H1 (cell line): ENCODE data around the gene SYNGR3. TPM values are rescaled to one million over a fixed set of nuclear protein-coding genes. Genes with fewer than 3 reads are reported as not detected.

Source experiments
- CTCF ChIA-PET: fragments of 300-600 bp; sonication (Branson Sonifier 250); formaldehyde crosslinking; loops from one replicate; lab custom pipeline; 2021; ENCODE audit not compliant: partially characterized antibody; lab: Charles Lee
- POLR2A ChIA-PET: fragments of 300-600 bp; sonication (Branson Sonifier 250); formaldehyde crosslinking; loops from one replicate; lab custom pipeline; 2021; ENCODE audit warnings: inconsistent platforms; ENCODE audit not compliant: partially characterized antibody; lab: Charles Lee
- DNase-seq, 2 experiments: peaks; one replicate each; pipeline versions ENCODE4 v3.0.0 to v3.0.0-alpha.2; 2010 to 2022; ENCODE audit warnings: low spot score in 2 of 2, low read depth in 1 of 2, mixed read lengths in 1 of 2
- FAIRE-seq: peaks from 2 replicates; lab custom pipeline; 2011; peaks lifted over from hg19 to GRCh38; lab: Jason Lieb, UNC
- H2AFZ ChIP-seq: 2 replicates; pipeline ENCODE4 v1.8.1; 2012; ENCODE audit warnings: low read length, inconsistent platforms
- H2AK5ac ChIP-seq: 2 replicates; pipeline ENCODE4 v1.6.1; 2013; ENCODE audit warnings: low read depth, low read length
- H2BK120ac ChIP-seq: replicated peaks from 2 replicates; pipeline ENCODE3; 2013; ENCODE audit warnings: low read depth, low read length, inconsistent platforms
- H2BK12ac ChIP-seq: 2 replicates; pipeline ENCODE4 v1.6.1; 2013; ENCODE audit warnings: low read depth, low read length
- H2BK15ac ChIP-seq: 2 replicates; pipeline ENCODE4 v1.6.1; 2013; ENCODE audit warnings: low read length
- H2BK20ac ChIP-seq: 2 replicates; pipeline ENCODE4 v1.6.1; 2013; ENCODE audit warnings: low read length
- H2BK5ac ChIP-seq: 2 replicates; pipeline ENCODE4 v1.6.1; 2013; ENCODE audit warnings: low read depth, low read length
- H3K14ac ChIP-seq: 2 replicates; pipeline ENCODE4 v1.6.1; 2013; ENCODE audit warnings: inconsistent platforms; ENCODE audit not compliant: insufficient read length
- H3K18ac ChIP-seq: 2 replicates; pipeline ENCODE4 v1.6.1; 2013; ENCODE audit warnings: low read length; ENCODE audit errors: extremely low read depth
- H3K23ac ChIP-seq: 2 replicates; pipeline ENCODE4 v1.6.1; 2013; ENCODE audit warnings: inconsistent platforms; ENCODE audit not compliant: insufficient read length
- H3K23me2 ChIP-seq: 2 replicates; pipeline ENCODE4 v1.6.1; 2013; ENCODE audit warnings: low read depth, low read length
- H3K27ac ChIP-seq: 2 replicates; pipeline ENCODE4 v1.6.1; 2011; ENCODE audit warnings: low read depth, low read length, inconsistent platforms
- H3K27me3 ChIP-seq, 4 experiments: replicated peaks in 1 of 4; 1 replicate in 1 of 4; 2 replicates in 3 of 4; pipeline versions ENCODE4 v1.6.1 to v1.8.1; 2011 to 2013; ENCODE audit warnings: low read length in 3 of 4, mild to moderate bottlenecking in 3 of 4, inconsistent platforms in 2 of 4, mixed read lengths in 2 of 4, moderate library complexity in 1 of 4; ENCODE audit not compliant: control insufficient read depth in 3 of 4, insufficient read depth in 3 of 4; ENCODE audit errors: extremely low read depth in 1 of 4
- H3K36me3 ChIP-seq, 4 experiments: 2 replicates each; pipeline versions ENCODE4 v1.6.1 to v1.8.1; 2011 to 2013; ENCODE audit warnings: mild to moderate bottlenecking in 4 of 4, low read length in 3 of 4, moderate library complexity in 2 of 4, control low read depth in 1 of 4, inconsistent platforms in 1 of 4; ENCODE audit not compliant: insufficient read depth in 4 of 4, control insufficient read depth in 2 of 4
- H3K4ac ChIP-seq: replicated peaks from 2 replicates; pipeline ENCODE3; 2013; ENCODE audit warnings: low read length, low read depth, mixed read lengths, inconsistent platforms; ENCODE audit not compliant: insufficient read length
- H3K4me1 ChIP-seq, 4 experiments: replicated peaks in 1 of 4; 1 replicate in 1 of 4; 2 replicates in 3 of 4; pipeline versions ENCODE4 v1.6.1 to v1.8.1; 2011 to 2013; ENCODE audit warnings: low read length in 3 of 4, inconsistent platforms in 2 of 4, mixed read lengths in 1 of 4; ENCODE audit not compliant: insufficient read depth in 4 of 4, control insufficient read depth in 3 of 4
- H3K4me2 ChIP-seq, 2 experiments: 2 replicates each; pipeline versions ENCODE4 v1.6.1 to v1.8.1; 2011 to 2013; ENCODE audit warnings: low read depth in 2 of 2, low read length in 2 of 2, control low read depth in 1 of 2, inconsistent platforms in 1 of 2, mild to moderate bottlenecking in 1 of 2; ENCODE audit not compliant: insufficient read depth in 1 of 2
- H3K4me3 ChIP-seq, 4 experiments: fragments of 200-600, 300-600 bp in 1 of 4; sonication (generic), shearing (Covaris generic), sonication (Bioruptor Twin) in 1 of 4; 2 replicates each; pipeline versions ENCODE4 v1.5.1 to v1.8.1; 2011 to 2016; ENCODE audit warnings: low read length in 4 of 4, low read depth in 3 of 4, control low read depth in 2 of 4, inconsistent platforms in 2 of 4, mild to moderate bottlenecking in 2 of 4, mixed read lengths in 1 of 4, moderate library complexity in 1 of 4; ENCODE audit not compliant: insufficient read depth in 2 of 4; ENCODE audit errors: extremely low read depth in 1 of 4
- H3K56ac ChIP-seq: replicated peaks from 2 replicates; pipeline ENCODE3; 2013; ENCODE audit warnings: low read depth, mild to moderate bottlenecking, mixed read lengths, low read length, inconsistent platforms; ENCODE audit not compliant: insufficient read length
- H3K79me1 ChIP-seq: 2 replicates; pipeline ENCODE4 v1.6.1; 2013; ENCODE audit warnings: low read depth, low read length, control low read depth
- H3K79me2 ChIP-seq, 2 experiments: 2 replicates each; pipeline versions ENCODE4 v1.6.1 to v1.8.1; 2012 to 2013; ENCODE audit warnings: low read length in 2 of 2, mild to moderate bottlenecking in 2 of 2, inconsistent platforms in 1 of 2; ENCODE audit not compliant: insufficient read depth in 2 of 2, control insufficient read depth in 1 of 2
- H3K9ac ChIP-seq, 4 experiments: replicated peaks in 1 of 4; 1 replicate in 1 of 4; 2 replicates in 3 of 4; pipeline versions ENCODE4 v1.6.1 to v1.8.1; 2011 to 2013; ENCODE audit warnings: low read depth in 3 of 4, low read length in 3 of 4, control low read depth in 2 of 4, mild to moderate bottlenecking in 2 of 4, moderate library complexity in 2 of 4, inconsistent platforms in 1 of 4; ENCODE audit errors: extremely low read depth in 1 of 4
- H3K9me3 ChIP-seq, 2 experiments: 2 replicates each; pipeline versions ENCODE4 v1.6.1 to v1.8.1; 2012 to 2013; ENCODE audit warnings: mild to moderate bottlenecking in 2 of 2, moderate library complexity in 2 of 2, control low read depth in 1 of 2, inconsistent platforms in 1 of 2, low read depth in 1 of 2, low read length in 1 of 2, mixed read lengths in 1 of 2; ENCODE audit not compliant: insufficient read depth in 2 of 2
- H4K20me1 ChIP-seq, 2 experiments: replicated peaks in 1 of 2; 2 replicates each; pipeline versions ENCODE3 to v1.8.1; 2011 to 2013; ENCODE audit warnings: inconsistent platforms in 2 of 2, low read length in 2 of 2, mild to moderate bottlenecking in 1 of 2; ENCODE audit not compliant: insufficient read depth in 2 of 2, control insufficient read depth in 1 of 2
- H4K5ac ChIP-seq: 2 replicates; pipeline ENCODE4 v1.6.1; 2013; ENCODE audit warnings: low read length, low read depth, mixed read lengths, inconsistent platforms; ENCODE audit not compliant: insufficient read length
- H4K8ac ChIP-seq: 2 replicates; pipeline ENCODE4 v1.8.0; 2013; ENCODE audit warnings: mild to moderate bottlenecking, moderate library complexity, low read length, inconsistent platforms; ENCODE audit not compliant: insufficient read depth; ENCODE audit errors: extremely low read depth
- H4K91ac ChIP-seq: replicated peaks from 2 replicates; pipeline ENCODE3; 2013; ENCODE audit warnings: low read length, mixed read lengths, inconsistent platforms; ENCODE audit not compliant: insufficient read length
- CTBP2 ChIP-seq: IDR thresholded peaks from 2 replicates; pipeline ENCODE4 v1.7.0; 2011; ENCODE audit warnings: borderline replicate concordance, mild to moderate bottlenecking, moderate library complexity, mixed read lengths, low read length; ENCODE audit not compliant: insufficient read depth, insufficient read length
- EP300 ChIP-seq, 2 experiments: IDR thresholded peaks; 1 replicate in 1 of 2; 2 replicates in 1 of 2; pipeline ENCODE4 v1.6.1; 2011 to 2012; ENCODE audit warnings: low read depth in 2 of 2, low read length in 2 of 2, mild to moderate bottlenecking in 2 of 2, borderline replicate concordance in 1 of 2, inconsistent platforms in 1 of 2, moderate library complexity in 1 of 2
- RAD21 ChIP-seq, 2 experiments: IDR thresholded peaks in 1 of 2; conservative IDR thresholded peaks in 1 of 2; 2 replicates each; pipeline ENCODE4 v1.6.1; 2011; ENCODE audit warnings: low read depth in 2 of 2, low read length in 2 of 2, improper control_type of control experiment in 1 of 2, inconsistent platforms in 1 of 2, mild to moderate bottlenecking in 1 of 2, moderate library complexity in 1 of 2
- RNF2 ChIP-seq: fragments of 200-900, 300-1000 bp; sonication (generic); IDR thresholded peaks from 2 replicates; pipeline ENCODE4 v1.7.1; 2016; ENCODE audit warnings: borderline replicate concordance, low read depth, mild to moderate bottlenecking, antibody characterized with exemption, low read length; ENCODE audit not compliant: poor library complexity, severe bottlenecking; ENCODE audit errors: missing control alignments
- SIN3A ChIP-seq, 2 experiments: IDR thresholded peaks in 1 of 2; conservative IDR thresholded peaks in 1 of 2; 2 replicates each; pipeline ENCODE4 v1.6.1; 2011 to 2012; ENCODE audit warnings: low read length in 2 of 2, improper control_type of control experiment in 1 of 2, low read depth in 1 of 2, mild to moderate bottlenecking in 1 of 2
- TAF7 ChIP-seq: optimal IDR thresholded peaks from 2 replicates; pipeline ENCODE3; 2011; ENCODE audit warnings: low read depth, mild to moderate bottlenecking, inconsistent platforms, low read length, moderate library complexity, borderline replicate concordance
- WGBS, 2 experiments: shearing (Covaris generic) in 1 of 2; methylation state at CpG; one replicate each; pipeline versions ENCODE4 v1.1.6 to v1.1.7; 2013 to 2015; ENCODE audit warnings: low lambda C conversion rate in 2 of 2, mixed read lengths in 2 of 2, inconsistent platforms in 1 of 2, low coverage in 1 of 2, missing lambda C conversion rate in 1 of 2; ENCODE audit not compliant: insufficient replicate concordance in 2 of 2, insufficient coverage in 1 of 2, insufficient read length in 1 of 2; ENCODE audit errors: extremely low coverage in 1 of 2, missing lambda C conversion rate in 1 of 2; 5-methylcytosine and 5-hydroxymethylcytosine counted together
- polyA plus RNA-seq, 7 experiments: library from polyadenylated mRNA; depleted of rRNA in 3 of 7; stranded (reverse) in 5 of 7; unstranded in 2 of 7; fragments of >200 nt in 5 of 7; fragments of 200-250 nt in 2 of 7; gene quantifications; 1 replicate in 5 of 7; 2 replicates in 1 of 7; 4 replicates in 1 of 7; pipeline versions ENCODE4 v1.2.1 to v1.2.3, GENCODE V29; 2011 to 2013; ENCODE audit warnings: missing spikeins in 2 of 7, mixed read lengths in 2 of 7
- total RNA-seq: library from RNA; stranded (reverse); fragmentation: NEBNext Ultra II Directional; extraction: Animal tissue kit (Norgen Biotek cat#: 25700); gene quantifications from 2 replicates; pipeline ENCODE4 v1.2.1, GENCODE V29; 2021
- TF ChIP-seq, protein P1 (sequence below), 3 experiments: IDR thresholded peaks; 1 replicate in 2 of 3; 2 replicates in 1 of 3; pipeline versions ENCODE4 v1.5.1 to v1.6.1; 2011; ENCODE audit warnings: low read length in 3 of 3, mild to moderate bottlenecking in 3 of 3, inconsistent platforms in 2 of 3, low read depth in 1 of 3, moderate library complexity in 1 of 3; ENCODE audit not compliant: insufficient read depth in 1 of 3; ENCODE audit errors: control extremely low read depth in 1 of 3

Gene SYNGR3
- total and polyA plus RNA-seq, 2 of the 8 experiments (the other 6 are each of a cell fraction or from before 2014, with no cell fraction given), result 36.2 to 49.9 TPM

DNA sequence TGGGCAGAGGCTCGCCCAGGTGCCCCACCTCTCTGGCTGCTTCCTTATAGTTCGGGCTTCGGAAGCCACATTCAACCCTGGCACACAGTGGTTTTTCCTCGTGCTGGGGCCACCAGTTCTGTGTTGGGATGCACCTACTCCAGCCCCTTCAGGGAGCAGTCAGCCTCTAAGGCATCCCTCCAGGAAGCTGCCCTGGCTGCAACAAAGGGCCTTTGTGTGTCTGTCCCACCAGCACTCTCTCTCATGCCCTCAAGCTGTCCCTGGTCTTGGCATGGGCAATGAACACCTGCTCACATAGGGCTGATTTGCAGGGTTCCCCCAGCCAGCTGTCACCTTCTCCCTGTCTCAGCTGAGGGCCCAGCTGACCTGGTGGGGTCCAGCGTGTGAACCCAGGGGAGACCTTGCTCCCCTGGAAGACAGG, 7.7 kb upstream of the SYNGR3 start:
- H3K4me3 ChIP-seq, result no peak overlapping the region
- H4K8ac ChIP-seq, result no peak overlapping the region
- H3K4ac ChIP-seq, result no peak overlapping the region
- FAIRE-seq (no peak), DNase-seq (no peak)
- H4K20me1 ChIP-seq, result peaks cover 0 to 12% of the 10 kb centered on the region in 2 experiments
- no peak overlapping the region for H3K27ac ChIP-seq
- H2BK5ac ChIP-seq, result no peak overlapping the region
- H3K4me1 ChIP-seq, result peaks cover 3 to 40% (median 27%) of the 10 kb centered on the region in 4 experiments
- no peak overlapping the region for H3K14ac ChIP-seq
- peak overlapping the region; percentile 61; the same call in 1 of the 2 replicates for H2BK15ac ChIP-seq
- no peak overlapping the region for H4K5ac ChIP-seq
- no peak overlapping the region for H2BK120ac ChIP-seq
- H3K23me2 ChIP-seq, result peaks cover 26% of the 10 kb centered on the region
- peaks cover 0 to 9% of the 10 kb centered on the region in 2 experiments; a peak in 1 of 4 replicates for H3K79me2 ChIP-seq
- H2AK5ac ChIP-seq, result no peak overlapping the region
- no peaks in the 10 kb centered on the region for H3K9me3 ChIP-seq
- H2BK12ac ChIP-seq, result no peak overlapping the region
- peaks cover 2 to 14% (median 6%) of the 10 kb centered on the region in 4 experiments; a peak in 5 of 8 replicates for H3K36me3 ChIP-seq
- H4K91ac ChIP-seq, result no peak overlapping the region
- peaks cover 8 to 40% (median 39%) of the 10 kb centered on the region in 4 experiments; a peak in 6 of 7 replicates for H3K27me3 ChIP-seq
- 57% methylated on average over 5 of the region's 5 CpGs; no CpG with 5 or more reads in 1 of the 2 experiments for WGBS, 2 experiments
- CTCF ChIA-PET, result interaction anchor here (0.9 to 3.1 kb wide), 8 partner anchors 9 to 30 kb away, joined by 3 to 9 read pairs (median 4); no protein-coding TSS in a partner anchor
- TF ChIP-seq RAD21 (IDR thresholded peaks at IDR 0.05 in 1 of 2, conservative IDR thresholded peaks at IDR 0.05 in 1 of 2; ENCODE audit: low read depth in 2 of 2, low read length in 2 of 2) (no peak), CTBP2 (no peak), RNF2 (no peak), TAF7 (no peak), SIN3A (conservative IDR thresholded peaks at IDR 0.05 in 1 of 2, IDR thresholded peaks at IDR 0.05 in 1 of 2; ENCODE audit: low read depth in 1 of 2, low read length in 2 of 2) (no peak), EP300 (IDR thresholded peaks at IDR 0.05; ENCODE audit: borderline replicate concordance in 1 of 2, low read depth in 2 of 2, low read length in 2 of 2) (no peak)
- TF ChIP-seq, protein P1, sequence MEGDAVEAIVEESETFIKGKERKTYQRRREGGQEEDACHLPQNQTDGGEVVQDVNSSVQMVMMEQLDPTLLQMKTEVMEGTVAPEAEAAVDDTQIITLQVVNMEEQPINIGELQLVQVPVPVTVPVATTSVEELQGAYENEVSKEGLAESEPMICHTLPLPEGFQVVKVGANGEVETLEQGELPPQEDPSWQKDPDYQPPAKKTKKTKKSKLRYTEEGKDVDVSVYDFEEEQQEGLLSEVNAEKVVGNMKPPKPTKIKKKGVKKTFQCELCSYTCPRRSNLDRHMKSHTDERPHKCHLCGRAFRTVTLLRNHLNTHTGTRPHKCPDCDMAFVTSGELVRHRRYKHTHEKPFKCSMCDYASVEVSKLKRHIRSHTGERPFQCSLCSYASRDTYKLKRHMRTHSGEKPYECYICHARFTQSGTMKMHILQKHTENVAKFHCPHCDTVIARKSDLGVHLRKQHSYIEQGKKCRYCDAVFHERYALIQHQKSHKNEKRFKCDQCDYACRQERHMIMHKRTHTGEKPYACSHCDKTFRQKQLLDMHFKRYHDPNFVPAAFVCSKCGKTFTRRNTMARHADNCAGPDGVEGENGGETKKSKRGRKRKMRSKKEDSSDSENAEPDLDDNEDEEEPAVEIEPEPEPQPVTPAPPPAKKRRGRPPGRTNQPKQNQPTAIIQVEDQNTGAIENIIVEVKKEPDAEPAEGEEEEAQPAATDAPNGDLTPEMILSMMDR (IDR thresholded peaks at IDR 0.05; ENCODE audit: control extremely low read depth in 1 of 3, insufficient read depth in 1 of 3, low read depth in 1 of 3, low read length in 3 of 3), result no peak
- TF ChIP-seq, all 59 proteins: peak for 0
- Histone ChIP-seq H3K18ac (no peak overlapping the region), H3K4me2 (peak overlapping the region in 1 of 2 experiments; percentile 91; a peak in 1 of 4 replicates), H3K56ac (no peak overlapping the region), H3K23ac (no peak overlapping the region), H3K79me1 (no peaks in the 10 kb centered on the region), H2AFZ (no peak overlapping the region), H3K9ac (no peak overlapping the region), H2BK20ac (no peak overlapping the region)
- POLR2A ChIA-PET, result interaction anchor here (0.8 to 28.2 kb wide), 10 partner anchors 9 to 199 kb away, joined by 3 to 736 read pairs (median 4); partner anchors contain the start of genes NDUFB10, NUBP2, RNF151 and RPS2
